Mononuclear cell (primary cell): ENCODE measurements around the gene SLC46A2. TPM values are rescaled to one million over a fixed set of nuclear protein-coding genes. Genes with fewer than 3 reads are reported as not detected.

Experiments
- H3K27me3 ChIP-seq: 2 replicates; pipeline ENCODE4 v1.6.0; 2011; ENCODE audit warnings: low read length, control low read depth; ENCODE audit not compliant: insufficient read depth
- H3K4me1 ChIP-seq: 2 replicates; pipeline ENCODE4 v1.5.1; 2011; ENCODE audit warnings: mild to moderate bottlenecking, low read length, control low read depth; ENCODE audit not compliant: insufficient read depth
- H3K4me3 ChIP-seq: 2 replicates; pipeline ENCODE4 v1.5.1; 2011; ENCODE audit warnings: mild to moderate bottlenecking, low read length, moderate library complexity
- H3K9me3 ChIP-seq: 2 replicates; pipeline ENCODE4 v1.5.1; 2011; ENCODE audit warnings: low read depth, mild to moderate bottlenecking, control low read depth, low read length
- total RNA-seq: library from RNA; depleted of rRNA; stranded (reverse); fragments of >200 nt; gene quantifications from one replicate; pipeline ENCODE4 v1.2.3, GENCODE V29; 2012

The SLC46A2 gene
- total RNA-seq, 1 donor: 0.94 TPM

DNA sequence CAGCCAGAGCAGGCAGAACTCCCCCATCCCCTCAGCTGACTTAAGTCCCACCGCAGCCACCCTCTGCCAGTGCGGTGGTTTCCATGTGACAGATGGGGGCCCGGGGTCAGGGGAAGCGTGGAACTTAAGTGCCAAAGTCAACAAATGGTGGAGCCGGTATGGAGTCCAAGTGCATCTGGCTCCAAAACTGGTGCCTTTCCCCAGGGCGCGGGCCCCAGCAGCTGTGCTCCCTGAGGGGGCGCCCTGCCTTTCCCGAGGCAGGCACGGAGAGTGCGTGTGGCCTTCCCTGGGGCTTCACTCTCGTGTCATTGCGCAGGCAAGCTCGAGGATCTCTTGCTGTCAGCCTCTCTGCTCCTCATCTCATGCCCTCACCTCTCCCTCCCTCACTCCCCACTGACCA is 33.8 kb downstream of the SLC46A2 start:
- H3K9me3 ChIP-seq: no peaks in the 10 kb centered on the region
- peaks cover 70% of the 10 kb centered on the region for H3K4me1 ChIP-seq
- H3K27me3 ChIP-seq: no peaks in the 10 kb centered on the region
- H3K4me3 ChIP-seq: no peak overlapping the region

DNA sequence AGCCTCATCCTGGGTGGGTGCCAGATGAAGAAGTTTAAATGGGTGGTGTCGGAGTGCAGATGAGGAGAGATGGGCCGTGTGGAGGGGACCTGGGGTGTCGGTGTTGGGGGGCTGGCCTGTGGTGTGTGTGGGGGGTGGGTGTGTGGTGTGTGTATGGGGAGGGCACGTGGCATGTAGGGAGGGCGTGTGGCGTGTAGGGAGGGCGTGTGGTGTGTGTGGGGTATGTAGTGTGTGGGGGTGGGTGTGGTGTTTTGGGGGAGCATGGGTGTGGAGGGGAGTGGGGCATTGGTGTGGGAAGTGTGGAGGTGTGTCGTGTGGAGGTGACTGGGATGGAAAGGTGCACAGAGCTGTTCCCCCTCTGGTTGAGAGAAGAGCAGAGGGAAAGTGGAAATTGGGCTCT is 34.5 kb downstream of the SLC46A2 start:
- Histone ChIP-seq H3K4me3 (no peak overlapping the region), H3K4me1 (peaks cover 64% of the 10 kb centered on the region), H3K27me3 (no peaks in the 10 kb centered on the region)

DNA sequence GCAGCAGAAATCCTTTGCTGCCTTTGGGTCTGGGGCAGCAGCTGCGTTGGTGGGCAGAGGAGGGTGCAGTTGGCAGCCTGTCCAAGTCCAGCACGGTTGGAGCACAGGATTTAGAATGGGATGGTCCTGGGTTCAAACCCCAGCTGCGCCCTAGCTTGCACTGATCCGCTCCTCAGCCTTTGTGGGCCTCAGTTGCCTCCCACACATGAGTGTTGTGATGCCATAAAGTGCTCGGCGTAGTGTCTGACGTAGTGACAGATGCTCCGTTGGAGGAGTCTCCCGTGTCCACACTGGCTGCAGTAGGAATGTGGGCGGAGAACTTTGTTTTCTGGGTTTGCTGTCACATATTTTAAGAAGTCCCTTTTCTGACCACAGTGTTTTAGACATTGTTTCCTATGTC is 36.0 kb downstream of the SLC46A2 start:
- Histone ChIP-seq H3K4me1 (peaks cover 56% of the 10 kb centered on the region), H3K9me3 (no peaks in the 10 kb centered on the region), H3K4me3 (no peak overlapping the region), H3K27me3 (no peaks in the 10 kb centered on the region)

More for the DNA sequence above, 34.5 kb downstream of the SLC46A2 start:
- no peaks in the 10 kb centered on the region for H3K9me3 ChIP-seq

DNA sequence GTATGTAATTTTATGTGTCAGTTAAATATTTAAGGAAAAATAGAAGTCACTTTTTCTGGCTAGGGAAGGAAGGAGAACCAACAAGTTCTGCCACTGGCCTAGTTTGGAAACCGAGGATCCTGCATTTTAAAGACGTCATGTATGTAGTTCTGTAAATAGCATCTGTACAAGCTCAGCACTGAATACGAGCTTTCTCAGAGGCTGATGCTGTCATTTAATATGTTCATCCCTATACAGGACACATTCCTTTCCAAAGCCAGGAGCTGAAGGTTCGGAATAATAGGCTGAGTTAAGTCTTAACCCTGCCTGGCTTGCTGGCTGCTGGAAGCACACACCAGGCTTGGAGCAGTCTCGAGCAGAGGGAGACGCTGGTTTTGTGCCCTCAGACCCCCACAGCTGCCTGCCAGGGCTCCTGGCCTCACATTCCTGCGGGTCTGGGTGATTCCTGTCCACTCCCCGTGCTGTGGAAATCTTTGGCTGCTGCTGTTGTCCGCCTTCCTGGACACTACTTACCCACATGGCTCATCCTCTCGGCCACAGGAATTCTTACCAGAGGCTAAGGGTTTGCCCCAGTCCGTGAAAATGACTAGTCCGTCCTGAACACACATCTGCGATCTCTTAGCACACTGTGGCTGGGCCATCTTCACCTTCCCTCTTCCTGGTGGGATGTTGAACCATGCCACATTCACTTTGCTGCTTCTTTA is 36.6 kb downstream of the SLC46A2 start:
- Histone ChIP-seq H3K4me3 (no peak overlapping the region), H3K4me1 (peaks cover 56% of the 10 kb centered on the region), H3K27me3 (no peaks in the 10 kb centered on the region), H3K9me3 (no peaks in the 10 kb centered on the region)

DNA sequence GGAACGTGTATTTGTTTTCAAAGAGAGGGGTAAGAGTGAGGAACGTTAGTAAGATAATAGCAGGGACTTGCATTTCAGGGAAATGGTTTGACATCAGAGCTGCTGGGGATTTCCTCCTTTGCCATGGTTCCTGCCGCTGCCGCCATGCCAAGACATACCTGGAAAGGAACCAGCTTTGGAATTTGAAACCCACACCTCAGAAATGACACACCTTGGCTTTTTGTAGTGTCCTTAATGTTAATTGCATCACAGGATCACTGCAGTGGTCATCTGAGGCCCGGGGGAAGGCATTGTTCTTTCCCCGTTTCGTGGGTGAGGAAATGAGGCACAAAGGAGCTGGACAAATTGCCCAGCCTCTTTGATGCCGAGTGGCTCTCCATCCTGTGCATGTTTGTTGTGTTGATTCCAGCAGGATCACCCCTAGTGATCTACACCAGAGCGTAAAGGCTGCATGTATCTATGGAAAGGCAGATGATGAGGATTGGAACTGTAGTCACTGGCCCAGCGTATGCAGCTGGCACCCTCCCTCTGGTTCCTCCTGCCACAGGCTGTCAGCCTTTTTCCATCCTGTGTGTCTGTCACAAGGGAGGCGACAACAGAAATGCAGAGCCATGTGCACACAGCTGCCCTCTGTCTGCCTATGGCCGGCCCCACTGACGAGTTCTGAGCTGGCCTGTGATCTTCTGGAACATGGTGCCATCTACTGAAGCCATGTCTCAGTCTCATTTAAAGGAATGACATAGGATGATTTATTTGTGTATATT is 37.8 kb downstream of the SLC46A2 start:
- Histone ChIP-seq H3K9me3 (no peaks in the 10 kb centered on the region), H3K4me3 (no peak overlapping the region), H3K4me1 (peaks cover 56% of the 10 kb centered on the region), H3K27me3 (no peaks in the 10 kb centered on the region)

DNA sequence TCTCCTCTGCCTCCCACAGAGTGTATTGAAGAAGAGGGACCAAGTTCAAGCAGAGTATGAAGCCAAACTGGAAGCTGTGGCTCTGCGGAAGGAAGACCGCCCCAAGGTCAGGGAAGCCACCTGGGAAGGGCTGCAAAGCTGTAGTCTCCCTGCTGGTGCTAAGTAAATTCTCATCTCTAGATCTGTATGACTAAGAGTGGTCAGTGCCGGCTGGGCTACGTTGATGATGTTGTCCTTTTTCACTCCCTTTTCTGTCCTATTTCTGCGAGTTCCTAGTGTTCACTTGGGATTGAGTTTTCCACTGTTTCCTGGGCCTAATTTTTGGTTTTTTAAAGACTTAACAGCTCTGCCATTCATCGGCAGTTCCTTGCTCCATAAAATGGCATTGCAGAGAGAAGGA is 39.8 kb downstream of the SLC46A2 start:
- Histone ChIP-seq H3K27me3 (no peaks in the 10 kb centered on the region), H3K4me1 (peaks cover 44% of the 10 kb centered on the region), H3K4me3 (no peak overlapping the region), H3K9me3 (no peaks in the 10 kb centered on the region)

DNA sequence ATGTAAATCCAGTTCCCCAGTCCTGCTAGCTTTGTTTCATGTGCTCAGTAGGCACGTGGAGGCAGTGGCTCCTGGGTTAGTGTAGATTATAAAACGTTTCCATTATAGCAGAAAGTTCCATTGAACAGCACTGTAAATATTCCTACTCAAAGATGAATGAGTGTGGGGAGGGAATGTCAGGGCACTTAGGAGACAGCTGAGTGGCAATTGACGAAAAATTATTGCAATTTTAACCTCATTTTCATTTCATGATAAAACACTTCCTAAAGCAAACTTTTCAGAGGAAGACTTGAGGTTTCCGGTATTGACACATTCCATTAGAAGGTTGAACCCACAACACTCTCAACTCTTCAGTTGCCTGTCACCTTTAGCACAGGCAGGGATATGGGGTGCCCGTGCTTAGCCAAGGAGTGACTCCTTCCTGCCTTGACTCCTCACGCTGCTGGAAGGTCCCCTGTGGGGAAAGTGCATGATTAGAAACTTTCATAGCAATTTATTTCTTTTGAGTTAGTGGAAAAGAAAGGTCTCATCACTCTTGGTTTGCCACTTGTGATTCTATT is 41.2 kb downstream of the SLC46A2 start:
- H3K9me3 ChIP-seq: no peaks in the 10 kb centered on the region
- no peak overlapping the region for H3K4me3 ChIP-seq
- no peaks in the 10 kb centered on the region for H3K27me3 ChIP-seq
- H3K4me1 ChIP-seq: peaks cover 43% of the 10 kb centered on the region

DNA sequence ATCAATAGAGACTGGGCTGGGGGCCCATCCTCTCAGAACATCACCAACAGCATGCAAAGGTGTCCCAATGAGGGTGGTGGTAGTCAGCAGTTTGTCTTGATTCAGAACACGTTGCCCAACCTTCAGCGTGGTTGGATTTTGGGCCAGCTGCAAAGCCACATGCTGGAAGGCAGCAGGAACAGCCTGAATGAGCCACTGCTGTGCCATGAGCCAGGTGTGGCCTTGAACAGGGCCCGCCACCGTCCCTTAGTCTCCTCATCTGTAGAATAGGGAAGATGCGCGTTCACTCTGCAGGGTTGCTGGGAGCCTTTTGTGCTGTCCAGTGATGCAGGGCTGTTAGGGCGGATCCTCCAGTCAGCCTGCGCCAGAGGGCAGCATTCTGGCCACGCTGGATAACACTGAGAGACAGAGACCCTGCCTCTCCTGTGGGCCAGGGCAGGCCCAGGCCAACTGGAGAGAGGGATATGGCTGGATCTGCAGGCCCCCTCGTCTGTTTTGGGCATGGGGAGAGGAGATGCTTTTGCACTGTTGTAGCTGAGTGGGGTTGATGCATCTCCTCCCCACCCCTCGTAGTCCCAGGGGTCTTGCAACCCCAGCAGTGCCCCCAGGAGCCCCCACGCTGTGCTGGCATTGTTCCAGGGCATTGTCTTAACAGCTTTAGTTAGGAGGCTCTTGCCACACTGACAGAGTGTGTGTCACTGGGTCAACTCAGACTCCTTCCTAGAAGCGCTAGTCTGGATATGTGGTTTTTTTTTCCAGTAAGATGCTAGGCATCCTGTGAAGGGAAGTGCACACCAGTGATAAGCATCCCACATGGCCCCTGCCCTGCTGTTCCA is 42.1 kb downstream of the SLC46A2 start:
- Histone ChIP-seq H3K27me3 (no peaks in the 10 kb centered on the region), H3K4me1 (peaks cover 44% of the 10 kb centered on the region), H3K4me3 (no peak overlapping the region), H3K9me3 (no peaks in the 10 kb centered on the region)

DNA sequence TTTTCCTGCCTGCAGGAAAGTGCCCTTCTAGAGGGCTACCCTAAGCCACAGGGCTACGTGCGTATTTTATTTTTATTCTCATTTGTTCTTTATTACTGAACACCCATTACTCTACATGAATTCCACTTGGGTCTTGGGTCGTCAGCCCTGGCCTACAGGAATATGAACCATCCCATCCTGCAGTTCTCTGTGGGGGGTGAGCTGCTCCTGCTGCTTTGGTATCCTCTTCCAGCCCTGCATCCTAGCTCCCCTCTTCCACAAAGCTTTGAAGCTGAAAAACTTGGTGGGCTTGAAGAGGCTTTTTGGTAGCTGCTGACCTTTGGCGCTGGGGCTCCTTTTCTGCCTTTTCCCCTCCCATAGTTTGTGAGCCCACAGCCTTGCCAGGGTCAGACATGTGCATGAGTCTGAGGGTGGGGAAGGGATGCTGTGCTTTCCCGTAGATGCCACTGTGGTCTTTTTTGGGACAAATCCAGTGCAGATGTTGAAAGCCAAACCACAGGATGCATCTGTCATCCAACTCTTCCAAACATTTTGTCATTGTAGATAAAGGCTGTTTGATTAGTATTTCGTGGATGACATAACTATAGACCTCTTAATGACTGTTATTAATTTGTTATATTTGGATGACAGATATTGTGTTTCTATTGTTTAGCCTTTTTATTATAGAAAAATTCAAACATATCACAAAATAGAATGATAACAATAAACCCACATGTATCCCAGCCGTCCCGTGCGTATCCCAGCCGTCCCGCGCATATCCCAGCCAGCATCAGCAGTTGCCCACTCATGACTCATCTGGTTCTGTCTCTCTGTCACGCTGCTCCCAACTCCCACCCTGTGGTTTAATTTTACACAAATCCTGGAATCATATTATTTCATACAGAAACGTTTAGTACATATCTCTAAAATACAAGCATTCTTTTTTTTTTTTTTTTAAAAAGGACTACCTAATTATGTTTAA is 43.9 kb downstream of the SLC46A2 start:
- Histone ChIP-seq H3K9me3 (no peaks in the 10 kb centered on the region), H3K4me3 (no peak overlapping the region), H3K27me3 (no peaks in the 10 kb centered on the region), H3K4me1 (peaks cover 40% of the 10 kb centered on the region)

DNA sequence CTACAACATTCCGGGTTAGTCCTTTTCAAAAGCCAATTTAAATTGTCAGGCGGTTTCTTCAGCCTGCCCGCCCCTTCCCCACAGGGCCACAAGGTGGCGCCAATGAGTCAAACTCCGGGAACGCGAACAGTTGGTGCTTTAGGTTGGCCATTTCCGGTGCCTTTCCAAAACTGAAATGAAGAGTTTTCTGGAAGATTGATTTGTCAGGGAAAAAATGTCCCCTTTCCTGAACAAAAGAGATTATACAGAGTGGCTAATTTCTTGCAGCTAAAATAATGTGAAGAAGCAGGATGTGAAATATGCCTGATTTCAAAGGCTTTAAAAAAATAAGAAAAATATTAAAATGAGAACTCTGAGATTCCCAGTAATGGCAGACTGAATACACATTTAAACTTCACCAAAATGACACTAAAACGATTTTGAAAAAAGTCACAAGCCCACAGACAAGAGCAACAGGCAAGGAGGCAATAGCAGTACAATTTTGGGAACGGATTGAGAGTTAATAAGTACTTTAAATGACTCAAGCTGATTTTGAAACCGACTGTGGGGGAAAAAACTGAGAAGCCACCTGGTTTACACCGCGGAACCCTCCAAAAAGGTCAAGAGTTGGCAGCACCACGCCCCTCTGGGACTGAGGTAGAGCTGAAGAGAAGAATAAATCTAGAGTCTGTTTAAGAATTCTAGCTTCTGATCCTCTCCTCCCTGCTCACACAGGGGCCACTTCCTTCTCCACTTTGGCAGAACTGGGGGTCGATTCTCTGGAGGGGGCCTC is 45.7 kb downstream of the SLC46A2 start:
- Histone ChIP-seq H3K9me3 (no peaks in the 10 kb centered on the region), H3K4me1 (peaks cover 42% of the 10 kb centered on the region), H3K4me3 (no peak overlapping the region), H3K27me3 (no peaks in the 10 kb centered on the region)

DNA sequence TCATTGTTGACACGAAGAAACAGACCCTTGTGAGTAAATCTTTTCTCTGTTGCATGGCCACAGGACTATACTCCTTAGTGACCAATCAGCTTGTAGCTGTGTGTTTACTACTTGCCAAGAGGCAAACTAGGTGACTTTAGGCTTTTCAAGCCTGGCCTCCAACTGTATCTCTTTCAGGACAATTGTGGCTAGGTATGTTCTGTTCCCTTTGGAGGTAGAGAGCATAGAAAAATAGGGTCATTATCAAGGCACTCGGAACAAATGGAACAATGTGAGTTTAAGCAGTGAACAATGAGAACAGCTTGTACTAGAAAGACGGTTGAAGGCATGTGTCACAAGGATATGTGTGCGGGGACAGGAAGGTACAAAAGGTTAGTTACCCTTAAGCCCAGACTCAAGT is 48.1 kb downstream of the SLC46A2 start:
- peaks cover 38% of the 10 kb centered on the region for H3K4me1 ChIP-seq
- H3K27me3 ChIP-seq: no peaks in the 10 kb centered on the region
- H3K9me3 ChIP-seq: no peaks in the 10 kb centered on the region
- no peak overlapping the region for H3K4me3 ChIP-seq

DNA sequence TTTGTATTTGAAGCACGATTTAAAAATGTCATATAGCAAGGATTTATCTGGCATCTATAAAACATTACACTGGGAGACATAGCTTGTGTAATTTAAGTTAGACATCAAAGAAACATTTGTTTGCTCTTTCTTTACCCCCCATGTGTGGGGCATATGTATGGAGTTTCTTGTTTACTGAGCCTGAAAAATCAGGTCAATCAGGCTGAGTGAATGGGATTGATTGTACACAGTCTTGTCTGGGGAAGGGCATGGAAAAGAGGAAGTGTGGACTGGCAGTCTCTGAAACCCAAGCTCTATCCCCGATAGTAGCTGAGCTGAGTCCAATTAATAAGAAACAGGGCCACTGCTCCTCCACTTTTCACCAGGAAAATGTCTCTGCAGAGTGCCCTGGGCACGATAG is 49.4 kb downstream of the SLC46A2 start:
- Histone ChIP-seq H3K4me3 (no peak overlapping the region), H3K27me3 (no peaks in the 10 kb centered on the region), H3K9me3 (no peaks in the 10 kb centered on the region), H3K4me1 (peaks cover 38% of the 10 kb centered on the region)

DNA sequence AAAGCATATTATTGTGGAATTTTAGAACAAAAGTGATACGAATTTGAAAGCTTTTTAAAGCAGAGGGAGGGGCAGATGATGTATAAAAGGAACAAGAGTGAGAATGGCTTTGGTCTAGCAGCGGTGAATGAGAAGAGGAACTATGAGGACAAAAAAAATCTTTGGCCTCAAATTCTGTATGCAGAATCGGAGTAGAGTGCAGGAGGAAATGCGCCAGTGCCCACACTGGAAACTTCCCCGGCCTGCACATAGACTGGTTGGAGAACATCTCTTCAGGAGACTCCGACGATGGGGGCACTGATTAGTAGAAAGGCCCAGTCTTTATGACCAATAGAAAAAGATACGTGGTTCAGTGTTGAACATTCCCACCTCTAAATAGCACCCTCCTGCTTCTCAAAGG is 51.3 kb downstream of the SLC46A2 start:
- no peaks in the 10 kb centered on the region for H3K9me3 ChIP-seq
- peaks cover 26% of the 10 kb centered on the region for H3K4me1 ChIP-seq
- H3K27me3 ChIP-seq: no peaks in the 10 kb centered on the region
- no peak overlapping the region for H3K4me3 ChIP-seq
